A549 treated with AZD9567 at 1 μM for 4 hours (cell line): Measurements from ENCODE around the gene CCDC187. TPM values are rescaled to one million over a fixed set of nuclear protein-coding genes. Genes with fewer than 3 reads are reported as not detected.

Experiments used
- total RNA-seq: library from RNA; stranded (reverse); fragments of 200-300 nt; extraction: Qiagen RNA extraction; gene quantifications from 5 replicates; pipeline ENCODE4 v1.2.3, GENCODE V29; 2022; ENCODE audit not compliant: insufficient read depth

CCDC187 gene
- total RNA-seq, result 0.01 to 0.02 TPM (median 0.01 TPM) in 3 of 5 replicates, not detected in the others

GRCh38 chr9:136303825-136304416 is at the start of gene CCDC187:
Gene CCDC187, minus strand, starts transcription at chr9:136304094. Its CDS starts 264 bp downstream, at chr9:136303830.

GRCh38 chr9:136327304-136327974 is 23.5 kb upstream of the CCDC187 start, which contains the start of gene GPSM1:
Gene GPSM1, plus strand, starts transcription at chr9:136327539. Its CDS starts 157 bp downstream, at chr9:136327696.

GRCh38 chr9:136245219-136246150 is 58.4 kb downstream of the CCDC187 start, which contains the start of gene QSOX2:
Gene QSOX2, minus strand, starts transcription at chr9:136245812. Its CDS starts 9 bp downstream, at chr9:136245803.

GRCh38 chr9:136204838-136205706 is 98.8 kb downstream of the CCDC187 start, which contains the start of gene LHX3:
Gene LHX3, minus strand, starts transcription at chr9:136205128. Its CDS starts 116 bp downstream, at chr9:136205012.

Other genes with a start within 250 kb of the CCDC187 start
- gene NACC2, start 208.8 kb downstream of the CCDC187 start, total RNA-seq, result 23.3 to 34.2 TPM (median 32.2 TPM) in 5 replicates
- 25.8 to 49.7 TPM (median 44.8 TPM) in 5 replicates for gene TMEM250, start 185.2 kb downstream of the CCDC187 start, total RNA-seq
- 0.06 to 0.14 TPM (median 0.06 TPM) in 3 of 5 replicates, not detected in the others for gene LHX3, start 99.0 kb downstream of the CCDC187 start, total RNA-seq
- 24.9 to 30.9 TPM (median 29.4 TPM) in 5 replicates for gene QSOX2, start 58.3 kb downstream of the CCDC187 start, total RNA-seq
- 8.2 to 14.1 TPM (median 13.1 TPM) in 5 replicates for gene GPSM1, start 23.4 kb upstream of the CCDC187 start, total RNA-seq
- 11.8 to 40.4 TPM (median 37.1 TPM) in 5 replicates for gene DNLZ, start 59.6 kb upstream of the CCDC187 start, total RNA-seq
- 1.0 to 1.8 TPM (median 1.3 TPM) in 4 of 5 replicates, not detected in the other for gene CARD9, start 69.6 kb upstream of the CCDC187 start, total RNA-seq
- 6.8 to 15.6 TPM (median 14.5 TPM) in 5 replicates for gene SNAPC4, start 96.1 kb upstream of the CCDC187 start, total RNA-seq
- 50.6 to 84.8 TPM (median 75.1 TPM) in 5 replicates for gene ENTR1, start 106.5 kb upstream of the CCDC187 start, total RNA-seq
- gene PMPCA, start 106.6 kb upstream of the CCDC187 start, total RNA-seq, result 82.6 to 130 TPM (median 85.8 TPM) in 5 replicates
- gene INPP5E, start 135.8 kb upstream of the CCDC187 start, total RNA-seq, result 14.6 to 24.5 TPM (median 23.8 TPM) in 5 replicates
- gene SEC16A, start 178.9 kb upstream of the CCDC187 start, total RNA-seq, result 57.7 to 66.1 TPM (median 59.9 TPM) in 5 replicates
- 11.5 to 21.5 TPM (median 13.1 TPM) in 5 replicates for gene NOTCH1, start 242.0 kb upstream of the CCDC187 start, total RNA-seq